ENCODE results near the gene APBA1. TPM values are rescaled to one million over a fixed set of nuclear protein-coding genes. Genes with fewer than 3 reads are reported as not detected.

The APBA1 gene
- total and polyA plus RNA-seq, 2 donors (not counting 3 experiments of a cell fraction or from before 2014, with no cell fraction given), result 6.1 to 11.3 TPM

DNA sequence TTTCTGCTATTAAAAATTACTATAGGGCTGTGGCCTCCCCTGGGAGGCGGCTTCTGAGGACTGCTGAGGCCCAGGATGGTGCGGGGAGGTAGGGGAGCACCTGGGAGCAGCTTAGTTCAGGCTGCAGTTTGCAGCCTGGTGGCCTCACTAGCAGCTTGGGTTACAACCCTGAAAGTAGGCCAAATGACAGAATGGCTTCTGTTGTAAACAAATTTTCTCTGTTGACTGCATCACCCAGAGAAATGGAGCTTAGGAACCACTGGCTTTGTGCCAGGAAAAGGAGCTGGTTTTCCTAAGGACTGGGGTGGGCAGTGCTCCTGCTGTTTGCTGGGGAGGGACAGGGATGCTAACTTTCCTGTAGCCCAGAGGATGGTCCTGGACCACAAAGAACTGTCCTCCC is 216.9 kb downstream of the APBA1 start:
- no TSS peak for BruUV-seq (replicated peaks)
- no peak for TF ChIP-seq JUN (IDR thresholded peaks at IDR 0.05; ENCODE audit: borderline replicate concordance, insufficient read depth, insufficient read length, low read depth)
- no peak for TF ChIP-seq MYC (IDR thresholded peaks at IDR 0.05; ENCODE audit: low read depth, low read length)
- no peak for TF ChIP-seq MAX (IDR thresholded peaks at IDR 0.05; ENCODE audit: insufficient read depth, insufficient read length)
- no peak for TF ChIP-seq POLR2AphosphoS5 (IDR thresholded peaks at IDR 0.05; ENCODE audit: insufficient read depth, low read depth, low read length)
- no peak for TF ChIP-seq GATA2 (IDR thresholded peaks at IDR 0.05; ENCODE audit: insufficient read depth, insufficient read length, low read depth, low read length)
- TF ChIP-seq EZH2 (IDR thresholded peaks at IDR 0.05; ENCODE audit: borderline replicate concordance, low read depth, low read length, severe bottlenecking), result no peak
- no peak for TF ChIP-seq CTCF (IDR thresholded peaks at IDR 0.05; ENCODE audit: extremely low read depth in 1 of 2, insufficient read depth in 1 of 2, low read depth in 1 of 2, low read length in 2 of 2)
- no peak for TF ChIP-seq POLR2A (IDR thresholded peaks at IDR 0.05; ENCODE audit: low read depth, low read length)
- TF ChIP-seq FOS (IDR thresholded peaks at IDR 0.05; ENCODE audit: borderline replicate concordance, insufficient read depth, low read length), result no peak
- H3K4me1 ChIP-seq (ENCODE audit: control insufficient read depth, extremely low read depth, insufficient read depth, low read length), result no peaks in the 10 kb centered on the region
- no peak overlapping the region for H2AFZ ChIP-seq (ENCODE audit: low read depth, low read length)
- dilution Hi-C loops (cut with MboI; ENCODE audit: extremely low pct_ligation_motif_present, low sequenced_read_pairs) (no loop called here), intact Hi-C loops (cut with micrococcal nuclease) (no loop called here)
- H3K79me2 ChIP-seq (ENCODE audit: control insufficient read depth, insufficient read depth, low read length), result no peaks in the 10 kb centered on the region
- H3K36me3 ChIP-seq (ENCODE audit: control insufficient read depth in 2 of 2, extremely low read depth in 1 of 2, insufficient read depth in 2 of 2, low read length in 2 of 2), result no peaks in the 10 kb centered on the region
- no peak overlapping the region for H3K4me2 ChIP-seq (ENCODE audit: insufficient read depth, low read length)
- H3K27me3 ChIP-seq (ENCODE audit: control insufficient read depth in 2 of 2, insufficient read depth in 2 of 2, low read length in 2 of 2), result no peaks in the 10 kb centered on the region
- FAIRE-seq (no peak), DNase-seq (ENCODE audit: low read depth, low spot score) (no peak)
- POLR2A ChIA-PET, result no interaction called here
- no peak overlapping the region for H3K9ac ChIP-seq (replicated peaks; ENCODE audit: extremely low read depth, insufficient read depth, low read length)
- H4K20me1 ChIP-seq (replicated peaks; ENCODE audit: control insufficient read depth, extremely low read depth, insufficient read depth, low read length), result no peaks in the 10 kb centered on the region
- H3K27ac ChIP-seq (ENCODE audit: insufficient read depth, low read depth, low read length), result no peak overlapping the region
- H3K9me3 ChIP-seq (replicated peaks; ENCODE audit: control insufficient read depth, insufficient read depth, low read length), result no peaks in the 10 kb centered on the region
- no peaks in the 10 kb centered on the region for H3K9me1 ChIP-seq (replicated peaks; ENCODE audit: control insufficient read depth, extremely low read depth, insufficient read depth, low read length)
- H3K4me3 ChIP-seq (replicated peaks in 1 of 3; ENCODE audit: insufficient read depth in 1 of 3, low read depth in 1 of 3, low read length in 3 of 3), result no peak overlapping the region
- CTCF ChIA-PET, result interaction anchor here (0.8 to 1.3 kb wide), 2 partner anchors 85 to 91 kb away, joined by 3 read pairs; no protein-coding TSS in a partner anchor
